ENCODE measurements around the gene ARHGAP29. TPM values are rescaled to one million over a fixed set of nuclear protein-coding genes. Genes with fewer than 3 reads are reported as not detected.

The ARHGAP29 gene, protein sequence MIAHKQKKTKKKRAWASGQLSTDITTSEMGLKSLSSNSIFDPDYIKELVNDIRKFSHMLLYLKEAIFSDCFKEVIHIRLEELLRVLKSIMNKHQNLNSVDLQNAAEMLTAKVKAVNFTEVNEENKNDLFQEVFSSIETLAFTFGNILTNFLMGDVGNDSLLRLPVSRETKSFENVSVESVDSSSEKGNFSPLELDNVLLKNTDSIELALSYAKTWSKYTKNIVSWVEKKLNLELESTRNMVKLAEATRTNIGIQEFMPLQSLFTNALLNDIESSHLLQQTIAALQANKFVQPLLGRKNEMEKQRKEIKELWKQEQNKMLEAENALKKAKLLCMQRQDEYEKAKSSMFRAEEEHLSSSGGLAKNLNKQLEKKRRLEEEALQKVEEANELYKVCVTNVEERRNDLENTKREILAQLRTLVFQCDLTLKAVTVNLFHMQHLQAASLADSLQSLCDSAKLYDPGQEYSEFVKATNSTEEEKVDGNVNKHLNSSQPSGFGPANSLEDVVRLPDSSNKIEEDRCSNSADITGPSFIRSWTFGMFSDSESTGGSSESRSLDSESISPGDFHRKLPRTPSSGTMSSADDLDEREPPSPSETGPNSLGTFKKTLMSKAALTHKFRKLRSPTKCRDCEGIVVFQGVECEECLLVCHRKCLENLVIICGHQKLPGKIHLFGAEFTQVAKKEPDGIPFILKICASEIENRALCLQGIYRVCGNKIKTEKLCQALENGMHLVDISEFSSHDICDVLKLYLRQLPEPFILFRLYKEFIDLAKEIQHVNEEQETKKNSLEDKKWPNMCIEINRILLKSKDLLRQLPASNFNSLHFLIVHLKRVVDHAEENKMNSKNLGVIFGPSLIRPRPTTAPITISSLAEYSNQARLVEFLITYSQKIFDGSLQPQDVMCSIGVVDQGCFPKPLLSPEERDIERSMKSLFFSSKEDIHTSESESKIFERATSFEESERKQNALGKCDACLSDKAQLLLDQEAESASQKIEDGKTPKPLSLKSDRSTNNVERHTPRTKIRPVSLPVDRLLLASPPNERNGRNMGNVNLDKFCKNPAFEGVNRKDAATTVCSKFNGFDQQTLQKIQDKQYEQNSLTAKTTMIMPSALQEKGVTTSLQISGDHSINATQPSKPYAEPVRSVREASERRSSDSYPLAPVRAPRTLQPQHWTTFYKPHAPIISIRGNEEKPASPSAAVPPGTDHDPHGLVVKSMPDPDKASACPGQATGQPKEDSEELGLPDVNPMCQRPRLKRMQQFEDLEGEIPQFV
- total RNA-seq: 10 to 100 TPM; 43.8 to 87.5 (median 49.0) TPM

GRCh38 chr1:94237291-94238226, at the start of gene ARHGAP29:
ARHGAP29 (minus strand) TSS chr1:94237584; CDS start chr1:94231611, 5,973 bp downstream.
- Histone ChIP-seq H3K9me3 (no peaks in the 10 kb centered on the region), H3K27ac (peak within 1 kb of the TSS; percentile 85 to 96 (median 96)), H3K4me1 (peaks cover 0 to 16% (median 4%) of the 10 kb centered on the region in 4 donors), H3K36me3 (no peaks in the 10 kb centered on the region), H3K4me3 (peak within 1 kb of the TSS; percentile 68 to 96 (median 82)), H3K27me3 (no peaks in the 10 kb centered on the region)
- WGBS, 2 donors: 8 to 26% methylated on average over 21 to 51 of the region's 88 CpGs
- DNase-seq (peak; percentile 85 to 97), ATAC-seq (ENCODE audit: low FRiP score in 2 of 2) (peak; percentile 95 to 96)
- no peak for TF ChIP-seq EP300 (IDR thresholded peaks at IDR 0.05)
- TF ChIP-seq, protein P1, sequence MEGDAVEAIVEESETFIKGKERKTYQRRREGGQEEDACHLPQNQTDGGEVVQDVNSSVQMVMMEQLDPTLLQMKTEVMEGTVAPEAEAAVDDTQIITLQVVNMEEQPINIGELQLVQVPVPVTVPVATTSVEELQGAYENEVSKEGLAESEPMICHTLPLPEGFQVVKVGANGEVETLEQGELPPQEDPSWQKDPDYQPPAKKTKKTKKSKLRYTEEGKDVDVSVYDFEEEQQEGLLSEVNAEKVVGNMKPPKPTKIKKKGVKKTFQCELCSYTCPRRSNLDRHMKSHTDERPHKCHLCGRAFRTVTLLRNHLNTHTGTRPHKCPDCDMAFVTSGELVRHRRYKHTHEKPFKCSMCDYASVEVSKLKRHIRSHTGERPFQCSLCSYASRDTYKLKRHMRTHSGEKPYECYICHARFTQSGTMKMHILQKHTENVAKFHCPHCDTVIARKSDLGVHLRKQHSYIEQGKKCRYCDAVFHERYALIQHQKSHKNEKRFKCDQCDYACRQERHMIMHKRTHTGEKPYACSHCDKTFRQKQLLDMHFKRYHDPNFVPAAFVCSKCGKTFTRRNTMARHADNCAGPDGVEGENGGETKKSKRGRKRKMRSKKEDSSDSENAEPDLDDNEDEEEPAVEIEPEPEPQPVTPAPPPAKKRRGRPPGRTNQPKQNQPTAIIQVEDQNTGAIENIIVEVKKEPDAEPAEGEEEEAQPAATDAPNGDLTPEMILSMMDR (IDR thresholded peaks at IDR 0.05): peak in 2 of 6 experiments; percentile 4 to 31
- TF ChIP-seq POLR2A (IDR thresholded peaks at IDR 0.05): peak in 3 of 4 donors; percentile 85 to 95 (median 93)
- TF ChIP-seq POLR2AphosphoS5 (IDR thresholded peaks at IDR 0.05): peak; percentile 74 to 95

DNA sequence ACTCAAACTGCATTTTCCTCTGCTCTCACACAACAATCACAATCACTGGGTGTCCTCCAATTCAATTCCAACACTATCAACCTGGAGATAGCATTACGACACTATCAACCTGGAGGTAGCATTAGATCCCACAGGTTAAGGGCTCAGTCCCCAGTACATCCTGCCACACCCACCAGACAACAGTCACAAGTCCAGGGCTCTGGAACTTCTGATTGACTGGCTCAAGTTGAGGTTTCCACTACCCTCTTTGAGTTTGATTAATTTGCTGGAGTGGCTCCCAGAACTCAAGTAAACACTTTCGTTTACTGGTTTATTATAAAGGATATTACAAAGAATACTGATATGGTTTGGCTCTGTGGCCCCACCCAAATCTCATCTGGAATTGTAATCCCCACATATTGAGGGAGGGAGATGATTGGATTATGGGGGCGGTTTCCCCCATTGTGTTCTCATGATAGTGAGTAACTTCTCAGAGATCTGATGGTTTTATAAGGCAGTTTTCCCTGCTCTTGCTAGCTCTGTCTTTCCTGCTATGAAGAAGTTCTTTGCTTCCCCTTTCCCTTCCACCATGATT, 49.6 kb upstream of the ARHGAP29 start:
- Histone ChIP-seq H3K36me3 (no peaks in the 10 kb centered on the region), H3K4me1 (peaks cover 0 to 8% (median 4%) of the 10 kb centered on the region in 4 donors), H3K9me3 (no peaks in the 10 kb centered on the region), H3K27ac (peak overlapping the region in 1 of 4 donors; percentile 53), H3K4me3 (no peak overlapping the region), H3K27me3 (no peaks in the 10 kb centered on the region)
- ATAC-seq (ENCODE audit: low FRiP score in 2 of 2) (no peak), DNase-seq (no peak)
- TF ChIP-seq EP300 (IDR thresholded peaks at IDR 0.05) (no peak), POLR2A (IDR thresholded peaks at IDR 0.05) (no peak), POLR2AphosphoS5 (IDR thresholded peaks at IDR 0.05) (no peak)
- TF ChIP-seq, protein P1 (IDR thresholded peaks at IDR 0.05): no peak
- WGBS, 2 donors: 46 to 62% methylated on average over 3 of the region's 3 CpGs

DNA sequence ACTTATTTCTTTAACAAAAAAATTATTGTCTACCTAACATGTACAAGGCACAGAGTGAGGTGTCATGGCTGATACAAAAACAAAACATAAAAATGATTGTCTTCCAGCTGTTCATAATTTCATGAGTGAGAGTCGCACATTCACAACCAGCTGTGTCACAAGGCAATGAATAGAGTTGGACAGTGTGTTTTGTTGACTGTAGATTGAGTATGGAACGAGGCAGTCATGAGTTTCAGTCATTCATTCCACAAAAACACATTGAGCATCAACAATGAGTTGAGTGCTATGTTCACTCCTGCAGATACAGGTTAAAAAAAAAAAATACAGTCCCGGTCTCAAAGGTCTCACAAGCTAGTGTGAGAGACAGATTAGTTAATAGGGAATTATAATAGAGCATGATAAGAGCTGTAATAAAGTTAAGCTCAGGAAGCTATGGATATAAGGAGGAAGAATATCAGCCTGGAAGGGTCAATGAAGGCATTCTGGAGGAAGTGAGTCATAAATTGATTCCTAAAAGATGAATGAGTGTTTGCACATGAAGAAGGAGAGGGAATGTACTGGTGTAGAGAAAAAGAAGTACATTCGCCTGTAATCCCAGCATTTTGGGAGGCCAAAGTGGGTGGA, 47.8 kb upstream of the ARHGAP29 start:
- no peak for DNase-seq
- WGBS, 2 donors: 84 to 87% methylated on average over 4 of the region's 4 CpGs
- H3K4me3 ChIP-seq: no peak overlapping the region
- H3K36me3 ChIP-seq: no peaks in the 10 kb centered on the region
- ATAC-seq (ENCODE audit: low FRiP score in 2 of 2): no peak
- H3K27ac ChIP-seq: no peak overlapping the region
- H3K27me3 ChIP-seq: no peaks in the 10 kb centered on the region
- H3K4me1 ChIP-seq: peaks cover 0 to 8% (median 4%) of the 10 kb centered on the region in 4 donors
- TF ChIP-seq, protein P1 (IDR thresholded peaks at IDR 0.05): no peak
- no peak for TF ChIP-seq EP300 (IDR thresholded peaks at IDR 0.05)
- no peak for TF ChIP-seq POLR2A (IDR thresholded peaks at IDR 0.05)
- no peak for TF ChIP-seq POLR2AphosphoS5 (IDR thresholded peaks at IDR 0.05)
- no peaks in the 10 kb centered on the region for H3K9me3 ChIP-seq
